Measurements from ENCODE around the gene C5AR1.

- no peak for TF ChIP-seq POLR2A (IDR thresholded peaks at IDR 0.05; ENCODE audit: low read length)
- no peak for TF ChIP-seq GATA1 (IDR thresholded peaks at IDR 0.05; ENCODE audit: low read depth, low read length)
Observed at GRCh38 chr19:47313754-47314295, 4.2 kb downstream of the C5AR1 start.

All from erythroblast (primary cell).